Airway epithelial cell (primary cell): ENCODE data around the gene CHST5. TPM values are rescaled to one million over a fixed set of nuclear protein-coding genes. Genes with fewer than 3 reads are reported as not detected.

Experiments used
- total RNA-seq: library from RNA; depleted of rRNA; stranded (reverse); fragments of >200 nt; gene quantifications from 2 replicates; pipeline ENCODE4 v1.2.3, GENCODE V29; 2015

CHST5 gene
- total RNA-seq: not detected in 2 replicates

GRCh38 chr16:75535901-75536300, at the start of gene CHST5:
TSS of gene CHST5 (minus strand) at chr16:75536108. CDS start at chr16:75530384, 5,724 bp downstream.

GRCh38 chr16:75566040-75566757, 30.3 kb upstream of the CHST5 start, which contains the start of gene GABARAPL2:
TSS of gene GABARAPL2 (plus strand) at chr16:75566379. CDS start at chr16:75566487, 108 bp downstream.

GRCh38 chr16:75555707-75556430, 20.0 kb upstream of the CHST5 start, which contains the start of gene TMEM231:
TSS of gene TMEM231 (minus strand) at chr16:75556252. CDS start at chr16:75556209, 43 bp downstream.

GRCh38 chr16:75495076-75495674, 40.7 kb downstream of the CHST5 start, which contains the start of gene CHST6:
TSS of gene CHST6 (minus strand) at chr16:75495441. CDS start at chr16:75479828, 15,613 bp downstream.

Other genes with a start within 250 kb of the CHST5 start
- gene CFDP1, start 102.6 kb downstream of the CHST5 start, total RNA-seq: 36.8 and 56.3 TPM in 2 replicates
- gene TMEM170A, start 71.4 kb downstream of the CHST5 start, total RNA-seq: 15.4 and 17.6 TPM in 2 replicates
- gene CHST6, start 40.7 kb downstream of the CHST5 start, total RNA-seq: 1.3 and 1.5 TPM in 2 replicates
- 9.0 and 9.9 TPM in 2 replicates for gene TMEM231, start 20.1 kb upstream of the CHST5 start, total RNA-seq
- 53.8 and 70.7 TPM in 2 replicates for gene GABARAPL2, start 30.3 kb upstream of the CHST5 start, total RNA-seq
- 30.7 and 43.7 TPM in 2 replicates for gene ADAT1, start 87.2 kb upstream of the CHST5 start, total RNA-seq
- 176 and 180 TPM in 2 replicates for gene KARS1, start 111.6 kb upstream of the CHST5 start, total RNA-seq
- gene TERF2IP, start 111.7 kb upstream of the CHST5 start, total RNA-seq: 38.1 and 41.4 TPM in 2 replicates
- gene CPHXL2, start 140.9 kb upstream of the CHST5 start, total RNA-seq: not detected in 2 replicates
- gene DUXB, start 165.4 kb upstream of the CHST5 start, total RNA-seq: not detected in 2 replicates
- not detected in 2 replicates for gene CPHXL, start 190.4 kb upstream of the CHST5 start, total RNA-seq